SK-N-MC (cell line): ENCODE data around the gene CTBP1.

Experiments used
- DNase-seq: peaks from one replicate; pipeline ENCODE4 v3.0.0-alpha.2; 2011; ENCODE audit warnings: low read depth, low spot score
- H3K27ac ChIP-seq: fragments of 200-600 bp; sonication (generic); 2 replicates; pipeline ENCODE4 v1.5.1; 2016; ENCODE audit warnings: mixed run types
- H3K36me3 ChIP-seq: fragments of 200-600 bp; sonication (generic); 2 replicates; pipeline ENCODE4 v1.6.1; 2017; ENCODE audit warnings: antibody characterized with exemption, low read length, mixed read lengths; ENCODE audit not compliant: insufficient read depth
- H3K4me3 ChIP-seq: fragments of 200-600 bp; sonication (generic); 2 replicates; pipeline ENCODE4 v1.5.1; 2016
- H3K9ac ChIP-seq: fragments of 200-600 bp; sonication (generic); 2 replicates; pipeline ENCODE4 v1.8.0; 2017; ENCODE audit warnings: mixed run types, mixed read lengths; ENCODE audit not compliant: insufficient read length
- H3K9me3 ChIP-seq: fragments of 200-600 bp; sonication (generic); 2 replicates; pipeline ENCODE4 v1.6.1; 2017; ENCODE audit warnings: low read depth, mild to moderate bottlenecking, antibody characterized with exemption, low read length, moderate library complexity, mixed read lengths
- EZH2 ChIP-seq: fragments of 200-600 bp; sonication (generic); IDR thresholded peaks from one replicate; pipeline ENCODE4 v1.6.1; 2017; ENCODE audit warnings: antibody characterized with exemption
- FOXP2 ChIP-seq: optimal IDR thresholded peaks from 2 replicates; pipeline ENCODE3; 2011; ENCODE audit warnings: mild to moderate bottlenecking, moderate library complexity; ENCODE audit not compliant: insufficient read depth; ENCODE audit errors: extremely low read length, control extremely low read depth
- POLR2AphosphoS5 ChIP-seq: IDR thresholded peaks from 2 replicates; pipeline ENCODE4 v1.6.1; 2012; ENCODE audit warnings: mild to moderate bottlenecking, low read depth, low read length, borderline replicate concordance

CTBP1 gene

DNA sequence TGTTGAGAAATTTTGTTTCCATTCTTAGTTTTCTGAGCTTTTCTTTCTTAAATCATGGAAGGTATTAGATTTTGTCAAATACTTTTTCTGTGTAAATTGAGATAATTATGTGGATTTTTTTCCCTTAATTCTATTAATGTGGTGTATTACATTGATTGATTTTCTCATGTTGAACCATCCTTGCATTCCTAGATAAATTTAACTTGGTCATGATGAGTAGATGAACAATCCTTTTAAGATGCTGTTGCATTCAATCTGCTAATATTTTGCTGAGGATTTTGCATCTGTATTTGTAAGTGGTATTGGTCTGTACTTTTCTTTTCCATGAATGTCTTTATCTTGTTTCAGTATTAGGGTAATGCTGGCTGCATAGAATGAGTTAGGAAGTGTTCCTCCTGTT lies 20.3 kb upstream of the CTBP1 start:
- H3K27ac ChIP-seq, result no peak overlapping the region
- no peak for DNase-seq
- no peak overlapping the region for H3K9ac ChIP-seq
- no peaks in the 10 kb centered on the region for H3K9me3 ChIP-seq
- H3K36me3 ChIP-seq, result no peaks in the 10 kb centered on the region
- no peak overlapping the region for H3K4me3 ChIP-seq
- TF ChIP-seq POLR2AphosphoS5 (no peak), EZH2 (no peak), FOXP2 (no peak)

DNA sequence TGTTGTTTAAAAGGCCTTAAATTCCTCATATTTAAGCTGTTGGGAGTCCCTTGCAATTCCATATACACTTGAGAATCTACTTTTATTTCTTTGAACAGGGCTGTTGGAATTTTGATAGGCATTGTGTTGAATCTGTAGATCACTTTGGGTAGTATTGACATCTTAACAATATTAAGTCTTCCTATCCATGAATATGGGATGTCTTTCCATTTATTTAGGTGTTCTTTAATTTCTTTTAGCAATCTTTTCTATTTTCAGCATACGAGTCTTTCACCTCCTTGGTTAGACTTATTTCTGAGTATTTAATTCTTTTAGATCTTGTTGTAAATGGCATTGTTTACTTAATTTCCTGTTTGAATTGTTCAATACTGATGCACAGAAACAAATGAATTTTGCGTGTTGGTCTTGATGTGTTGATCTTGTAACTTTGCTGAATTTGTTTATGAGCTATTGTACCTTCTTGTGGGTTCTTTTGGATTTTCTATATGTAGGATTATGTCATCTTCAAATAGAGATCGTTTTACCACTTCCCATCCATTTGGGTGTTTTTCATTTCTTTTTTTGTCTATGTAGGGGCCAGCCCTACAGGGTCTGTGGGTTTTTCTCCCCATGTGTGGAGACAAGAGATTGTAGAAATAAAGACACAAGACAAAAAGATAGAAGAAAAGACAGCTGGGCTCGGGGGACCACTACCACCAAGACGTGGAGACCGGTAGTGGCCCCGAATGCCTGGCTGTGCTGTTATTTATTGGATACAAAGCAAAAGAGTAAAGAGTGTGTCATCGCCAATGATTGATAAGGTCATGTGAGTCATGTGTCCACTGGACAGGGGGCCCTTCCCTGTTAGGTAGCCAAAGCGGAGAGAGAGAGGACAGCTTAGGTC lies 18.2 kb upstream of the CTBP1 start:
- no peak overlapping the region for H3K27ac ChIP-seq

DNA sequence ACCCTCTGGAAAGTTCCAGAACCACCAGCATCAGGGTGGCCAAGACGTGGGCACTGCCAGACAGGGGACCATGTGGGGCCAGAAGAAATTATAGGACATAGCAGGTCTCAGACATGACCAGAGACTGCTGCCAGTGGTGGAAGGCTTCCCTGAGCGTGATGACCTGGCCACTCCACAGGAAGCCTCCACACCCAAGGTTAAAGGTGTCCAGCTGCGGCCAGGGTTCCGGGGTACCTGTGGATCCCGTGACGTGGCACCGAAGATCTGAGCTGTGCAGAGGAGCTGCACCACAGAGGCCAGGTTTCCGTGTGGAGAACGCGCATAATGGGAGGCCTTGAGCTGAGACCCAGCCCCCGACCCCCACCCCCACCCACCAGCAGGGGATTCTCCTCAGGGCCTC lies 16.4 kb upstream of the CTBP1 start:
- no peak for DNase-seq
- Histone ChIP-seq H3K4me3 (no peak overlapping the region), H3K36me3 (no peaks in the 10 kb centered on the region), H3K9me3 (no peaks in the 10 kb centered on the region), H3K27ac (no peak overlapping the region), H3K9ac (no peak overlapping the region)
- TF ChIP-seq FOXP2, result no peak
- no peak for TF ChIP-seq EZH2
- no peak for TF ChIP-seq POLR2AphosphoS5

More for the DNA sequence above, 18.2 kb upstream of the CTBP1 start:
- no peak overlapping the region for H3K9ac ChIP-seq
- H3K9me3 ChIP-seq, result no peaks in the 10 kb centered on the region
- no peak for TF ChIP-seq EZH2
- TF ChIP-seq POLR2AphosphoS5, result no peak
- no peak for TF ChIP-seq FOXP2
- H3K36me3 ChIP-seq, result no peaks in the 10 kb centered on the region
- no peak for DNase-seq
- H3K4me3 ChIP-seq, result no peak overlapping the region

DNA sequence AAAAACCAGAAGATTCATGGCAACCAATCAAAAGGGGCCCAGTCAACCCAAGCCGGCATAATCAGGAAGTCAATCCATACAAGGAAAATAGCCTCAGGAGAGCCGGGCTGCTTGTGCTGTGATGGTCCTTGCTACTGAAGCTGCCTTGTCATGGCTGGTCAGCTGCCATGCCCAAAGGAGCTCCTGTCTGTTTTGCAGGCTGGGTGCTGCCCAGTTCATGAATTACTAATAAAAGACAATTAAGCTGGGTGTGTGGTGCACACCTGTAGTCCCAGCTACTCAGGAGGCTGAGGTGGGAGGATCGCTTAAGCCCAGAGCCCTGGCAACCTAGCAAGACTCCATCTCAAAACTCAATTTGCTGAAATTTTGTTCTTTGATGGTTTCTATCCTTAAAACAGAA lies 16.0 kb upstream of the CTBP1 start:
- no peaks in the 10 kb centered on the region for H3K9me3 ChIP-seq
- no peak overlapping the region for H3K27ac ChIP-seq
- H3K36me3 ChIP-seq, result no peaks in the 10 kb centered on the region
- no peak for DNase-seq
- H3K4me3 ChIP-seq, result no peak overlapping the region
- TF ChIP-seq FOXP2 (no peak), POLR2AphosphoS5 (no peak), EZH2 (no peak)
- no peak overlapping the region for H3K9ac ChIP-seq

DNA sequence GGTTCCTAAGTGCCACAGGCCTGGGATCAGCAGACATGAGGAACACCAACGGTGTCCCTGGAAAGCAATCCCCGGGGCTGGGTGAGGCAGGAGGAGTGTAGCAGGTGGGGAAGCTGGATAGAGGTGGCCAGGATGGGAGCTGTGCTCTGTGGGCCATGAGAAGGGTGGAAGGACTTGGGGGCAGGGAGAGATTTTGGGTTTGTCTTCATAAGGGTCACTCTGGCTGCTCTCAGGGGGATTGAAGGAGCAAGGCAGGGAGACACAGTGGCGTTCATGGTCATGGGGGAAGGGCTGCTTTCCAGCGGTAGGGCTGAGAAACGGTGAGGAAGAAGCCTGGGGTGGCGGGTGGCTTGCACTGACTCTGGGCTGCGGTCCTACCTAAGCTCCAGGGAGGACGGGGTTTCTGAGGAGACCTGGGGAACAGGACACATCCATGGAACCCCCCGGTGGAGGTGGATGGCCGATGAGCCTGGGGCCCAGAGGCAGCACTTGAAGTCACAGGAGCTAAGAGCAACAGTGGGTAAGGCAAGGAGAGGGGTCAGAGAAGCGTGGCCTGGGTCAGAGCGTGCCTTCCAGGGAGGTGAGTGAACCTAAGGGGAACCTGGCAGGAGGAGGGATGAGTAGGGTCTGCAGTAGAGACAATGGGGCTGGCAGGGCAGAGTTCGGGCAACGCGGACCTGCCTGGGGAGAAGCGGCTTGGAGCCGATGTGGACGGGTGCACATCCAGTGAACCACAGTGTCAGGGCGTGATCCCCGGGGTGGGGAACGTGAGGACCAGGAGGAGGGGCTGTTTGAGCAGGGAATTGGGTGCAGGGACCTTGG lies 12.4 kb upstream of the CTBP1 start:
- H3K36me3 ChIP-seq, result no peaks in the 10 kb centered on the region
- 0 out of 2 replicates have a peak, but pooled peaks cover 4% of the 10 kb centered on the region for H3K9me3 ChIP-seq
- H3K27ac ChIP-seq, result no peak overlapping the region
- no peak overlapping the region for H3K4me3 ChIP-seq
- no peak for DNase-seq
- TF ChIP-seq FOXP2 (no peak), POLR2AphosphoS5 (no peak), EZH2 (no peak)
- no peak overlapping the region for H3K9ac ChIP-seq

DNA sequence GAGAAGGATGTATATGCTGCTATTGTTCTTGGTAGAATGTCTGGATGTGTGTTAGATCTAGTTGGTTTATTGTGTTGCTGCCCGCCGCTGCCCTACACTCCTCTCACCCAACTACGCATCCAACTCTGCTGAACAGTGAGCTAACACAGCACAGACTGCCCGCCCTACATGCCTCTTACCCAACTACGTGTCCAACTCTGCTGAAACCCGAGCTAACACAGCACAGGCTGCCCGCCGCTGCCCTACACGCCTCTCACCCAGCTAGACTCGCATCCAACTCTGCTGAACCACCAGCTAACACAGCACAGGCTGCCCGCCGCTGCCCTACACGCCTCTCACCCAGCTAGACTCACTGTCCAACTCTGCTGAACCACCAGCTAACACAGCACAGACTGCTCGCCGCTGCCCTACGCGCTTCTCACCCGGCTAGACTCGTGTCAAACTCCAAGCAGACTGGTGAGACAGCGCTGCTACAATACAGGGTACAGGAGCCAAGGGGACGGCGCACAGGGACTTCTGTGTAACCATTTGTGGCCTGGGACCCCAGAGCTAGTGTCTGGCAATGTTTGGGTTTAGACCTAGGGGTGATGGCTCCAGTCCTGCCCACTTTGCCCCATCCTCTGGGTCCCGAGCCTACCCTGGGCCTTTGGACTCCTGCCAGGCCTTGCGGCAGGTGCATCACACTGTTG lies 11.6 kb upstream of the CTBP1 start:
- no peak for TF ChIP-seq FOXP2
- no peak for TF ChIP-seq EZH2
- no peak for TF ChIP-seq POLR2AphosphoS5
- Histone ChIP-seq H3K4me3 (no peak overlapping the region), H3K9ac (no peak overlapping the region), H3K9me3 (0 out of 2 replicates have a peak, but pooled peaks cover 4% of the 10 kb centered on the region), H3K36me3 (no peaks in the 10 kb centered on the region), H3K27ac (no peak overlapping the region)
- DNase-seq, result no peak

DNA sequence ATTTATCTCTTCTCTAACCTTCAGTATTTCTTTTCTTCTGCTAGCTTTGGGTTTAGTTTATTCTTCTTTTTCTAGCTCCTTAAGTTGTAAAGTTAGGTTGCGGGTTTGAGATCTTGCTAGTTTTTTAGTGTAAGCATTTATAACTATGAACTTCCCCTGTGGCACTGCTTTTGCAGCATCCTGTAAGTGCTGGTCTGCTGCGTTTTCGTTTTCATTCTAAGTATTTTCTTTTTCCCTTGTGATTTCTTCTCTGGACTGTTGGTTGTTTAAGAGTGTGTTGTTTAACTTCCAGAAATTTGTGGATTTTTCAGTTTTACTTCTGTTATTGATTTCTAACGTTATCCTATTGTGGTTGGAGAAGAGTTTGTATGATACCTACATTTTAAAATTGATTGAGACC lies 11.0 kb upstream of the CTBP1 start:
- no peak for DNase-seq
- H3K4me3 ChIP-seq, result no peak overlapping the region
- H3K27ac ChIP-seq, result no peak overlapping the region
- TF ChIP-seq FOXP2 (no peak), EZH2 (no peak), POLR2AphosphoS5 (no peak)
- H3K9ac ChIP-seq, result no peak overlapping the region
- 0 out of 2 replicates have a peak, but pooled peaks cover 4% of the 10 kb centered on the region for H3K9me3 ChIP-seq
- no peaks in the 10 kb centered on the region for H3K36me3 ChIP-seq

DNA sequence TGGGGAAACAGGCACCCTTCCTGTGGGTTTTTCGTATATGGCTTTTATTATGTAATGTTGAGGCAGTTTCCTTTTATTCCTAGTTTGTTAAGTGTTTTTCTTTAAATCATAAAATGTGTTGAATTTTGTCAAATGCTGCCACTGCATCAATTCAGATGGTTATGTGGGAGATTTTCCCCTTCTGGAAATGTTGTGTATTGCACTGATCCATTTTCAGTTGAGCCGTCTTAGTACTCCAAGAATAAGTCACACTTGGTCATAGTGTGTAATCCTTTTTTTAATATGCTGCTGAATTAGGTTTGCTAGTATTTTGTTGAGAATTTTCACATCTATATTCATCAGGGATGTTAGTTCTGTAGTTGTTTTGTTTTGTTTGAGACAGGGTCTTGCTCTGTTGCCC lies 9.5 kb upstream of the CTBP1 start:
- no peak for TF ChIP-seq POLR2AphosphoS5
- TF ChIP-seq EZH2, result no peak
- TF ChIP-seq FOXP2, result no peak

More for the DNA sequence above, 9.5 kb upstream of the CTBP1 start:
- H3K4me3 ChIP-seq, result no peak overlapping the region
- H3K27ac ChIP-seq, result no peak overlapping the region
- H3K9me3 ChIP-seq, result peaks cover 4% of the 10 kb centered on the region; the same call in 1 of the 2 replicates
- H3K9ac ChIP-seq, result no peak overlapping the region
- H3K36me3 ChIP-seq, result no peaks in the 10 kb centered on the region
- DNase-seq, result no peak
